Hepatocyte (in vitro differentiated cells): ENCODE results near the gene COMMD4.

Experiments used
- CTCF ChIP-seq: fragments of 200-600 bp; sonication (generic); IDR thresholded peaks from 2 replicates; pipeline ENCODE4 v1.5.1; 2016; ENCODE audit warnings: antibody characterized with exemption, mild to moderate bottlenecking; ENCODE audit not compliant: poor library complexity
- EZH2 ChIP-seq: fragments of 200-600 bp; sonication (generic); IDR thresholded peaks from 2 replicates; pipeline ENCODE4 v1.6.1; 2016; ENCODE audit warnings: antibody characterized with exemption, mild to moderate bottlenecking, borderline replicate concordance
- EZH2phosphoT487 ChIP-seq: fragments of 200-600 bp; sonication (generic); IDR thresholded peaks from one replicate; pipeline ENCODE4 v1.6.1; 2018; ENCODE audit warnings: antibody characterized with exemption, mild to moderate bottlenecking, low read depth, moderate library complexity; ENCODE audit not compliant: unreplicated experiment, severe bottlenecking

DNA sequence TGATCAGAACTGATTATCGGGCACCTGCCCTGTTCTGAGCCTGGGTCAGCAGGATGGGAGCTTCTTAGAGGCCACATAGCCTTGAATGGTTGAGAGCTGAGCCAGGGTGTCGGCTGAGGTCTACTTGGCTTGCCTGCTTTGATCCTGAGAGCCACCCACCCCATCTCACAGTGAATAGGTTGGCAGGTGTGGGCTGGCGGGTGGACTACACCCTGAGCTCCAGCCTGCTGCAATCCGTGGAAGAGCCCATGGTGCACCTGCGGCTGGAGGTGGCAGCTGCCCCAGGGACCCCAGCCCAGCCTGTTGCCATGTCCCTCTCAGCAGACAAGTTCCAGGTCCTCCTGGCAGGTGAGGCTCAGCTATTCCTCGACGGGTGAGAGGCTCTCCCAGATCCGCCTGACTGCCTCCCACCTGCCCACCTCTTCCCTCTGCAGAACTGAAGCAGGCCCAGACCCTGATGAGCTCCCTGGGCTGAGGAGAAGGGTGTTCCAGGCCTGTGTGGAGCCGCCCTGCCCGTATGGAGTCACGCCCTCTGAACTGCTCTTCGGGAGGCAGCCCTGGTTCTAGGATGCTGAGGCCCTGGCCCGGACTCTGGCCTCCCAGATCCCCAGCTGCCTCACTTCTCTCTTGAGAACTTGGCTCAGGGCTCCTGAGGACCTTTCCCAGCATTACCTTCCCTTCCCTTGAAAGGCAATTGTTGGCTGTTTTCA is 3.8 kb downstream of the COMMD4 start:
- no peak for TF ChIP-seq CTCF
- no peak for TF ChIP-seq EZH2phosphoT487
- no peak for TF ChIP-seq EZH2
